Lower leg skin (tissue), 3 donors: ENCODE data around the gene KIF4B.

Experiments used
- CTCF ChIP-seq, 3 donors: fragments of 450-650 bp; IDR thresholded peaks; one replicate each; pipeline ENCODE4 v1.5.1; 2016; ENCODE audit warnings: antibody characterized with exemption in 3 of 3, mild to moderate bottlenecking in 3 of 3, moderate library complexity in 2 of 3
- POLR2A ChIP-seq, 2 donors: fragments of 450-650 bp; IDR thresholded peaks; one replicate each; pipeline ENCODE4 v1.6.1; 2016 to 2017; ENCODE audit warnings: antibody characterized with exemption in 2 of 2, mild to moderate bottlenecking in 1 of 2, moderate library complexity in 1 of 2

- TF ChIP-seq CTCF (IDR thresholded peaks at IDR 0.05) (no peak), POLR2A (IDR thresholded peaks at IDR 0.05) (no peak)
These were observed 42.8 kb upstream of the KIF4B start for GRCh38 chr5:154970759-154971158.
